Hepatocyte (in vitro differentiated cells): ENCODE data around the gene EEF1A2.

ENCODE experiments used
- CTCF ChIP-seq: fragments of 200-600 bp; sonication (generic); IDR thresholded peaks from 2 replicates; pipeline ENCODE4 v1.5.1; 2016; ENCODE audit warnings: antibody characterized with exemption, mild to moderate bottlenecking; ENCODE audit not compliant: poor library complexity
- EZH2 ChIP-seq: fragments of 200-600 bp; sonication (generic); IDR thresholded peaks from 2 replicates; pipeline ENCODE4 v1.6.1; 2016; ENCODE audit warnings: antibody characterized with exemption, mild to moderate bottlenecking, borderline replicate concordance

GRCh38 chr20:63452821-63453523 lies 45.9 kb downstream of the EEF1A2 start:
- no peak for TF ChIP-seq CTCF
- TF ChIP-seq EZH2: no peak
